Body of pancreas (tissue), 4 donors: ENCODE measurements around the gene MCRIP1.

Source experiments
- CTCF ChIP-seq, 7 experiments: fragments of 450-650 bp in 4 of 7; fragments of 200-600 bp in 3 of 7; sonication (generic) in 3 of 7; IDR thresholded peaks; one replicate each; pipeline ENCODE4 v1.5.1; 2016 to 2019; ENCODE audit warnings: antibody characterized with exemption in 7 of 7
- POLR2A ChIP-seq, 3 donors: fragments of 450-650 bp; IDR thresholded peaks; one replicate each; pipeline ENCODE4 v1.6.1; 2016; ENCODE audit warnings: antibody characterized with exemption in 3 of 3, mild to moderate bottlenecking in 2 of 3

GRCh38 chr17:81822312-81822637 is 10.8 kb downstream of the MCRIP1 start:
- TF ChIP-seq CTCF (IDR thresholded peaks at IDR 0.05): no peak
- no peak for TF ChIP-seq POLR2A (IDR thresholded peaks at IDR 0.05)
